GM21737 (cell line): ENCODE results near the gene SOX4.
"Not testable (repeated sequence)": the region's sequence is repeated elsewhere in the genome, so short reads cannot be mapped to it uniquely, and the experiment has no call there.

Source experiments
- ATAC-seq: cut with Tn5 transposase; IDR thresholded peaks from one replicate; pipeline ENCODE4 v1.9.1; 2021; ENCODE audit warnings: mild to moderate bottlenecking, moderate library complexity; ENCODE audit not compliant: unreplicated experiment

Gene SOX4

GRCh38 chr6:21593412-21593926 lies at the start of gene SOX4:
TSS of gene SOX4 (plus strand) at chr6:21593751. CDS start at chr6:21594535, 784 bp downstream.
- peak; percentile 63 for ATAC-seq

- not testable (repeated sequence) for ATAC-seq
Measured at GRCh38 chr6:21552286-21552685, 41.3 kb upstream of the SOX4 start.

GRCh38 chr6:21554286-21554685 lies 39.3 kb upstream of the SOX4 start:
- no peak for ATAC-seq

- no peak for ATAC-seq
Measured at GRCh38 chr6:21555197-21555596, 38.4 kb upstream of the SOX4 start.

GRCh38 chr6:21556511-21556910 lies 37.0 kb upstream of the SOX4 start:
- no peak for ATAC-seq

GRCh38 chr6:21556968-21557721 lies 36.4 kb upstream of the SOX4 start:
- ATAC-seq, result no peak

GRCh38 chr6:21559238-21559637 lies 34.3 kb upstream of the SOX4 start:
- no peak for ATAC-seq

GRCh38 chr6:21560249-21560648 lies 33.3 kb upstream of the SOX4 start:
- ATAC-seq, result no peak

- no peak for ATAC-seq
Measured at GRCh38 chr6:21565431-21565830, 28.1 kb upstream of the SOX4 start.

- no peak for ATAC-seq
Measured at GRCh38 chr6:21578523-21578922, 15.0 kb upstream of the SOX4 start.

GRCh38 chr6:21582651-21583050 lies 10.9 kb upstream of the SOX4 start:
- ATAC-seq, result no peak

- ATAC-seq, result no peak
Measured at GRCh38 chr6:21586300-21586699, 7.3 kb upstream of the SOX4 start.

- peak; percentile 2 for ATAC-seq
Measured at GRCh38 chr6:21586740-21587178, 6.8 kb upstream of the SOX4 start.

GRCh38 chr6:21587179-21587960 lies 6.2 kb upstream of the SOX4 start:
- peak; percentile 34 for ATAC-seq

- ATAC-seq, result peak; percentile 31
Measured at GRCh38 chr6:21587961-21588480, 5.5 kb upstream of the SOX4 start.

- ATAC-seq, result peak; percentile 23
Measured at GRCh38 chr6:21588481-21589351, 4.8 kb upstream of the SOX4 start.

GRCh38 chr6:21589352-21590345 lies 3.9 kb upstream of the SOX4 start:
- peak; percentile 32 for ATAC-seq

- no peak for ATAC-seq
Measured at GRCh38 chr6:21590346-21590745, 3.2 kb upstream of the SOX4 start.

GRCh38 chr6:21591446-21591845 lies 2.1 kb upstream of the SOX4 start:
- ATAC-seq, result no peak
